Keratinocyte (primary cell): ENCODE results near the gene KLLN. TPM values are rescaled to one million over a fixed set of nuclear protein-coding genes. Genes with fewer than 3 reads are reported as not detected.
A peak's percentile ranks its signal among the peaks of the same experiment; 100 is the strongest.

Source experiments
- DNase-seq: peaks from one replicate; pipeline ENCODE4 v3.0.0-alpha.2; 2011; ENCODE audit warnings: low read depth, missing footprints, low spot score
- FAIRE-seq: peaks from 2 replicates; lab custom pipeline; 2011; peaks lifted over from hg19 to GRCh38; lab: Jason Lieb, UNC
- H2AFZ ChIP-seq: 2 replicates; pipeline ENCODE4 v1.6.0; 2012; ENCODE audit warnings: low read length, control low read depth, inconsistent platforms; ENCODE audit not compliant: control insufficient read depth
- H3K27ac ChIP-seq: 2 replicates; pipeline ENCODE4 v1.5.1; 2011; ENCODE audit warnings: low read length; ENCODE audit not compliant: control insufficient read depth, insufficient read depth
- H3K27me3 ChIP-seq: 3 replicates; pipeline ENCODE4 v1.6.0; 2011; ENCODE audit warnings: low read length; ENCODE audit not compliant: control insufficient read depth, insufficient read depth; ENCODE audit errors: extremely low read depth
- H3K36me3 ChIP-seq, 2 experiments: 2 replicates in 1 of 2; 3 replicates in 1 of 2; pipeline ENCODE4 v1.5.1; 2011; ENCODE audit warnings: low read length in 2 of 2, mild to moderate bottlenecking in 1 of 2; ENCODE audit not compliant: control insufficient read depth in 2 of 2, insufficient read depth in 2 of 2; ENCODE audit errors: extremely low read depth in 1 of 2
- H3K4me1 ChIP-seq: 3 replicates; pipeline ENCODE4 v1.5.1; 2011; ENCODE audit warnings: low read length; ENCODE audit not compliant: control insufficient read depth, insufficient read depth; ENCODE audit errors: extremely low read depth
- H3K4me2 ChIP-seq: 3 replicates; pipeline ENCODE4 v1.6.0; 2011; ENCODE audit warnings: low read depth, low read length; ENCODE audit not compliant: control insufficient read depth, insufficient read depth; ENCODE audit errors: extremely low read depth
- H3K4me3 ChIP-seq, 3 experiments: fragments of 200-600 bp in 1 of 3; sonication (generic) in 1 of 3; 2 replicates in 2 of 3; 3 replicates in 1 of 3; pipeline ENCODE4 v1.5.1; 2011 to 2016; ENCODE audit warnings: low read length in 3 of 3, mild to moderate bottlenecking in 3 of 3, control low read depth in 2 of 3, inconsistent platforms in 1 of 3, low read depth in 1 of 3, mixed read lengths in 1 of 3, mixed run types in 1 of 3, moderate library complexity in 1 of 3; ENCODE audit not compliant: control insufficient read depth in 2 of 3, insufficient read depth in 2 of 3; ENCODE audit errors: extremely low read depth in 1 of 3
- H3K79me2 ChIP-seq: 2 replicates; pipeline ENCODE4 v1.6.0; 2012; ENCODE audit warnings: low read length; ENCODE audit not compliant: control insufficient read depth, insufficient read depth
- H3K9ac ChIP-seq: 3 replicates; pipeline ENCODE4 v1.6.0; 2011; ENCODE audit warnings: low read length; ENCODE audit not compliant: control insufficient read depth, insufficient read depth; ENCODE audit errors: extremely low read depth
- H3K9me1 ChIP-seq: 3 replicates; pipeline ENCODE4 v1.6.0; 2011; ENCODE audit warnings: low read length; ENCODE audit not compliant: control insufficient read depth, insufficient read depth; ENCODE audit errors: extremely low read depth
- H3K9me3 ChIP-seq: 2 replicates; pipeline ENCODE4 v1.5.1; 2012; ENCODE audit warnings: low read depth, low read length; ENCODE audit not compliant: control insufficient read depth
- H4K20me1 ChIP-seq: 3 replicates; pipeline ENCODE4 v1.6.0; 2011; ENCODE audit warnings: low read length; ENCODE audit not compliant: control insufficient read depth, insufficient read depth; ENCODE audit errors: extremely low read depth
- CTCF ChIP-seq, 3 experiments: IDR thresholded peaks in 1 of 3; conservative IDR thresholded peaks in 1 of 3; optimal IDR thresholded peaks in 1 of 3; 2 replicates in 2 of 3; 3 replicates in 1 of 3; pipeline versions ENCODE3 to v1.5.1; 2011; ENCODE audit warnings: low read length in 3 of 3, mild to moderate bottlenecking in 3 of 3, moderate library complexity in 2 of 3, control low read depth in 1 of 3, inconsistent platforms in 1 of 3; ENCODE audit not compliant: insufficient read depth in 2 of 3; ENCODE audit errors: extremely low read depth in 1 of 3
- EZH2 ChIP-seq: IDR thresholded peaks from one replicate; pipeline ENCODE4 v1.6.1; 2012; ENCODE audit warnings: inconsistent platforms, mild to moderate bottlenecking, low read length, moderate library complexity
- dilution Hi-C: fragments of 300-500 bp; cut with MboI; formaldehyde crosslinking; loops from one replicate; pipeline ENCODE4 v1.7.0; 2020; ENCODE audit warnings: low sequenced_read_pairs; ENCODE audit not compliant: extremely low pct_ligation_motif_present
- polyA plus RNA-seq, 5 experiments: library from polyadenylated mRNA; depleted of rRNA in 3 of 5; stranded (reverse) in 3 of 5; stranded (forward) in 1 of 5; unstranded in 1 of 5; fragments of >200 nt; gene quantifications; 1 replicate in 1 of 5; 2 replicates in 3 of 5; 3 replicates in 1 of 5; pipeline versions ENCODE4 v1.2.1 to v1.2.3, GENCODE V29; 2011 to 2012; ENCODE audit warnings: missing spikeins in 2 of 5, low read depth in 1 of 5, low replicate concordance in 1 of 5

Gene KLLN
- polyA plus RNA-seq, 1 donor (not counting 4 experiments of a cell fraction or from before 2014, with no cell fraction given), result 0.16 TPM

- no peaks in the 10 kb centered on the region for H3K9me3 ChIP-seq
- H3K4me1 ChIP-seq, result peaks cover 34% of the 10 kb centered on the region
- H3K36me3 ChIP-seq, result no peaks in the 10 kb centered on the region
- DNase-seq, result peak; percentile 76
- no peaks in the 10 kb centered on the region for H4K20me1 ChIP-seq
- H3K4me2 ChIP-seq, result peak overlapping the region; percentile 7
- no peak overlapping the region for H3K4me3 ChIP-seq
- H3K27ac ChIP-seq, result peak overlapping the region; percentile 64
- no peaks in the 10 kb centered on the region for H3K79me2 ChIP-seq
- H3K9ac ChIP-seq, result no peak overlapping the region
- dilution Hi-C loops, result no loop called here
- H3K27me3 ChIP-seq, result no peaks in the 10 kb centered on the region
- no peaks in the 10 kb centered on the region for H3K9me1 ChIP-seq
- no peak overlapping the region for H2AFZ ChIP-seq
- FAIRE-seq, result peak; percentile 51
- TF ChIP-seq CTCF (optimal IDR thresholded peaks at IDR 0.05 in 1 of 3, IDR thresholded peaks at IDR 0.05 in 1 of 3, conservative IDR thresholded peaks at IDR 0.05 in 1 of 3; ENCODE audit: extremely low read depth in 1 of 3, insufficient read depth in 2 of 3, low read length in 3 of 3) (no peak), EZH2 (no peak)
Measured at GRCh38 chr10:87842776-87843497, 20.4 kb downstream of the KLLN start.

- Histone ChIP-seq H2AFZ (no peak overlapping the region), H3K27ac (peak overlapping the region; percentile 64), H3K4me1 (peaks cover 34% of the 10 kb centered on the region), H3K36me3 (no peaks in the 10 kb centered on the region), H3K27me3 (no peaks in the 10 kb centered on the region), H4K20me1 (no peaks in the 10 kb centered on the region), H3K4me3 (no peak overlapping the region), H3K79me2 (no peaks in the 10 kb centered on the region), H3K9me3 (no peaks in the 10 kb centered on the region), H3K9ac (no peak overlapping the region), H3K9me1 (no peaks in the 10 kb centered on the region), H3K4me2 (no peak overlapping the region)
- dilution Hi-C loops, result no loop called here
- FAIRE-seq, result peak; percentile 91
- no peak for TF ChIP-seq EZH2
- TF ChIP-seq CTCF (optimal IDR thresholded peaks at IDR 0.05 in 1 of 3, IDR thresholded peaks at IDR 0.05 in 1 of 3, conservative IDR thresholded peaks at IDR 0.05 in 1 of 3; ENCODE audit: extremely low read depth in 1 of 3, insufficient read depth in 2 of 3, low read length in 3 of 3), result no peak
- DNase-seq, result peak; percentile 92
Measured at GRCh38 chr10:87842220-87842641, 21.1 kb downstream of the KLLN start.
